Bronchial epithelial cell (primary cell): ENCODE measurements around the gene GRIN3B. TPM values are rescaled to one million over a fixed set of nuclear protein-coding genes. Genes with fewer than 3 reads are reported as not detected.

Experiments used
- DNase-seq: peaks from one replicate; pipeline ENCODE4 v3.0.0-alpha.2; 2010; ENCODE audit warnings: low read depth
- FAIRE-seq: peaks from 2 replicates; lab custom pipeline; 2011; peaks lifted over from hg19 to GRCh38; lab: Jason Lieb, UNC
- H3K27me3 ChIP-seq: 2 replicates; pipeline ENCODE4 v1.5.1; 2011; ENCODE audit warnings: low read length; ENCODE audit not compliant: control insufficient read depth, insufficient read depth
- H3K36me3 ChIP-seq: 2 replicates; pipeline ENCODE4 v1.5.1; 2011; ENCODE audit warnings: low read length; ENCODE audit not compliant: control insufficient read depth, insufficient read depth
- H3K4me3 ChIP-seq: 2 replicates; pipeline ENCODE4 v1.5.1; 2011; ENCODE audit warnings: mild to moderate bottlenecking, low read depth, low read length, control low read depth
- total RNA-seq: library from RNA; depleted of rRNA; stranded (reverse); fragments of >200 nt; gene quantifications from 2 replicates; pipeline ENCODE4 v1.2.1, GENCODE V29; 2014
- TF ChIP-seq, protein P1 (sequence below): IDR thresholded peaks from 2 replicates; pipeline ENCODE4 v1.5.1; 2011; ENCODE audit warnings: mild to moderate bottlenecking, moderate library complexity, low read length, control low read depth, inconsistent platforms; ENCODE audit not compliant: insufficient read depth, severe bottlenecking

Gene GRIN3B
- total RNA-seq, 1 donor from 2014 or later = 0.26 TPM

GRCh38 chr19:971795-972194 is 28.4 kb upstream of the GRIN3B start:
- FAIRE-seq (no peak), DNase-seq (no peak)
- H3K36me3 ChIP-seq = peaks cover 10% of the 10 kb centered on the region
- no peak overlapping the region for H3K4me3 ChIP-seq
- TF ChIP-seq, protein P1, sequence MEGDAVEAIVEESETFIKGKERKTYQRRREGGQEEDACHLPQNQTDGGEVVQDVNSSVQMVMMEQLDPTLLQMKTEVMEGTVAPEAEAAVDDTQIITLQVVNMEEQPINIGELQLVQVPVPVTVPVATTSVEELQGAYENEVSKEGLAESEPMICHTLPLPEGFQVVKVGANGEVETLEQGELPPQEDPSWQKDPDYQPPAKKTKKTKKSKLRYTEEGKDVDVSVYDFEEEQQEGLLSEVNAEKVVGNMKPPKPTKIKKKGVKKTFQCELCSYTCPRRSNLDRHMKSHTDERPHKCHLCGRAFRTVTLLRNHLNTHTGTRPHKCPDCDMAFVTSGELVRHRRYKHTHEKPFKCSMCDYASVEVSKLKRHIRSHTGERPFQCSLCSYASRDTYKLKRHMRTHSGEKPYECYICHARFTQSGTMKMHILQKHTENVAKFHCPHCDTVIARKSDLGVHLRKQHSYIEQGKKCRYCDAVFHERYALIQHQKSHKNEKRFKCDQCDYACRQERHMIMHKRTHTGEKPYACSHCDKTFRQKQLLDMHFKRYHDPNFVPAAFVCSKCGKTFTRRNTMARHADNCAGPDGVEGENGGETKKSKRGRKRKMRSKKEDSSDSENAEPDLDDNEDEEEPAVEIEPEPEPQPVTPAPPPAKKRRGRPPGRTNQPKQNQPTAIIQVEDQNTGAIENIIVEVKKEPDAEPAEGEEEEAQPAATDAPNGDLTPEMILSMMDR = no peak
- no peaks in the 10 kb centered on the region for H3K27me3 ChIP-seq

GRCh38 chr19:972281-972680 is 27.9 kb upstream of the GRIN3B start:
- H3K36me3 ChIP-seq = peaks cover 10% of the 10 kb centered on the region
- DNase-seq (no peak), FAIRE-seq (no peak)
- no peak overlapping the region for H3K4me3 ChIP-seq
- TF ChIP-seq, protein P1 = no peak
- no peaks in the 10 kb centered on the region for H3K27me3 ChIP-seq

GRCh38 chr19:973726-974563 is 26.3 kb upstream of the GRIN3B start:
- FAIRE-seq (no peak), DNase-seq (no peak)
- Histone ChIP-seq H3K27me3 (no peaks in the 10 kb centered on the region), H3K36me3 (peaks cover 6% of the 10 kb centered on the region), H3K4me3 (no peak overlapping the region)
- TF ChIP-seq, protein P1 = no peak

- TF ChIP-seq, protein P1 = no peak
- peaks cover 6% of the 10 kb centered on the region for H3K36me3 ChIP-seq
- H3K27me3 ChIP-seq = no peaks in the 10 kb centered on the region
- FAIRE-seq (no peak), DNase-seq (no peak)
- no peak overlapping the region for H3K4me3 ChIP-seq
Observed at GRCh38 chr19:974564-975257, 25.5 kb upstream of the GRIN3B start.

DNA sequence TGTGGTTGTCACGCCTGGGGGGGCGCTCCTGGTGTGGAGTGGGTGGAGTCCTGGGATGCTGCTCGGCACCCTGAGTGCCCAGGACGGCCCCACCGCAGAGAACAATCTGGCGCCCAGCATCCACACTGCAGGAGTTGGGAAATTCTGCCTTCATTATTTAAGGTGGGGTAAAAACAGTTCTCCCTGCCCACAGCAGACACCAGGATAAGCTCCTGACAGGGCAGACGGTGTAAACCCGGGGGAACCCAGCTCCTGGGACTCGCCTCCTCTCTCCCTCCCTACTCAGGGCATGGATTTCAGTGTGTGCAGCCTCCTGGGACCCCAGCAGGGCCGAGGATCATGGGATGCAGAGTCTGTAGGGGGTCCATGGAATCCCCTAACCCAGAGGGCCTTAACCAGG is 23.7 kb upstream of the GRIN3B start:
- FAIRE-seq = no peak
- no peak overlapping the region for H3K4me3 ChIP-seq
- DNase-seq = no peak
- H3K36me3 ChIP-seq = peaks cover 3% of the 10 kb centered on the region
- H3K27me3 ChIP-seq = no peaks in the 10 kb centered on the region
- TF ChIP-seq, protein P1 = no peak
